IMR-90 (cell line): ENCODE measurements around the gene NHP2. TPM values are rescaled to one million over a fixed set of nuclear protein-coding genes. Genes with fewer than 3 reads are reported as not detected.

ENCODE experiments used
- ATAC-seq: fragments of 200-7000 bp; cut with Tn5 transposase; 2 replicates; pipeline ENCODE4 v1.9.1; 2020; ENCODE audit warnings: low read depth, mild to moderate bottlenecking, moderate library complexity
- BruUV-seq: library from RNA; stranded (reverse); fragments of 400-500 nt; replicated peaks from 2 replicates; lab custom pipeline; 2021; lab: Mats Ljungman, UMichigan
- CTCF ChIA-PET: fragments of 300-600 bp; formaldehyde crosslinking; extraction: SDS; loops from one replicate; lab custom pipeline; 2021; ENCODE audit warnings: antibody characterized with exemption; lab: Yijun Ruan, JAX
- POLR2A ChIA-PET: fragments of 300-600 bp; sonication (Branson Sonifier 250); formaldehyde crosslinking; loops from one replicate; lab custom pipeline; 2022; ENCODE audit warnings: antibody characterized with exemption; ENCODE audit not compliant: unreplicated experiment; lab: Charles Lee
- DNase-seq: peaks from one replicate; pipeline ENCODE4 v3.0.0; 2013
- H2AFZ ChIP-seq: replicated peaks from 2 replicates; pipeline ENCODE3; 2013; ENCODE audit warnings: low read length, mild to moderate bottlenecking; ENCODE audit not compliant: poor library complexity
- H2AK5ac ChIP-seq: 2 replicates; pipeline ENCODE4 v1.6.1; 2013; ENCODE audit warnings: low read depth, low read length, inconsistent platforms
- H2AK9ac ChIP-seq: replicated peaks from 2 replicates; pipeline ENCODE3; 2013; ENCODE audit warnings: mild to moderate bottlenecking, low read depth, low read length, moderate library complexity; ENCODE audit not compliant: poor library complexity
- H2BK120ac ChIP-seq: 2 replicates; pipeline ENCODE4 v1.6.1; 2013; ENCODE audit warnings: low read depth, low read length, inconsistent platforms
- H2BK15ac ChIP-seq: 3 replicates; pipeline ENCODE4 v1.6.1; 2013; ENCODE audit warnings: low read depth, low read length, inconsistent platforms
- H2BK20ac ChIP-seq: 2 replicates; pipeline ENCODE4 v1.6.1; 2013; ENCODE audit warnings: low read depth, mild to moderate bottlenecking, inconsistent platforms, low read length, moderate library complexity
- H2BK5ac ChIP-seq: 2 replicates; pipeline ENCODE4 v1.6.1; 2013; ENCODE audit warnings: mild to moderate bottlenecking, low read depth, low read length, inconsistent platforms; ENCODE audit not compliant: poor library complexity, severe bottlenecking
- H3K14ac ChIP-seq: replicated peaks from 2 replicates; pipeline ENCODE4 v1.6.1; 2013; ENCODE audit warnings: low read depth, low read length, inconsistent platforms
- H3K18ac ChIP-seq: 2 replicates; pipeline ENCODE4 v1.6.1; 2013; ENCODE audit warnings: low read depth, low read length, control low read depth
- H3K23ac ChIP-seq: 2 replicates; pipeline ENCODE4 v1.6.1; 2013; ENCODE audit warnings: low read depth, low read length, inconsistent platforms
- H3K27ac ChIP-seq: 2 replicates; pipeline ENCODE4 v1.5.1; 2013; ENCODE audit warnings: mild to moderate bottlenecking, control low read depth, low read length; ENCODE audit not compliant: insufficient read depth
- H3K27me3 ChIP-seq: 2 replicates; pipeline ENCODE4 v1.6.1; 2013; ENCODE audit warnings: low read length; ENCODE audit not compliant: control insufficient read depth, insufficient read depth
- H3K36me3 ChIP-seq: 2 replicates; pipeline ENCODE4 v1.6.1; 2013; ENCODE audit warnings: low read length, mixed read lengths; ENCODE audit not compliant: control insufficient read depth, insufficient read depth
- H3K4ac ChIP-seq: 2 replicates; pipeline ENCODE4 v1.6.1; 2013; ENCODE audit warnings: low read depth, low read length, inconsistent platforms
- H3K4me1 ChIP-seq: 2 replicates; pipeline ENCODE4 v1.6.1; 2013; ENCODE audit warnings: low read length, mixed read lengths; ENCODE audit not compliant: control insufficient read depth, insufficient read depth
- H3K4me2 ChIP-seq: 2 replicates; pipeline ENCODE4 v1.6.1; 2013; ENCODE audit warnings: low read depth, mild to moderate bottlenecking, control low read depth, low read length, moderate library complexity
- H3K4me3 ChIP-seq: 2 replicates; pipeline ENCODE4 v1.5.1; 2013; ENCODE audit warnings: low read depth, mild to moderate bottlenecking, control low read depth, low read length, moderate library complexity; ENCODE audit not compliant: insufficient read depth
- H3K56ac ChIP-seq: 2 replicates; pipeline ENCODE4 v1.6.1; 2013; ENCODE audit warnings: low read length, inconsistent platforms; ENCODE audit not compliant: insufficient read depth; ENCODE audit errors: extremely low read depth
- H3K79me1 ChIP-seq, 2 experiments: 2 replicates each; pipeline ENCODE4 v1.6.1; 2013; ENCODE audit warnings: low read length in 2 of 2, inconsistent platforms in 1 of 2, low read depth in 1 of 2
- H3K9ac ChIP-seq: 2 replicates; pipeline ENCODE4 v1.6.1; 2013; ENCODE audit warnings: low read depth, low read length, control low read depth
- H3K9me1 ChIP-seq: 2 replicates; pipeline ENCODE4 v1.6.1; 2013; ENCODE audit warnings: low read length, inconsistent platforms; ENCODE audit not compliant: insufficient read depth
- H3K9me3 ChIP-seq: 2 replicates; pipeline ENCODE4 v1.6.1; 2013; ENCODE audit warnings: low read length; ENCODE audit not compliant: control insufficient read depth, insufficient read depth
- H4K20me1 ChIP-seq: 2 replicates; pipeline ENCODE4 v1.6.1; 2013; ENCODE audit warnings: low read length, inconsistent platforms; ENCODE audit not compliant: insufficient read depth
- H4K5ac ChIP-seq: 2 replicates; pipeline ENCODE4 v1.6.1; 2013; ENCODE audit warnings: mild to moderate bottlenecking, low read depth, low read length, control low read depth
- H4K8ac ChIP-seq, 2 experiments: 2 replicates each; pipeline ENCODE4 v1.6.1; 2013; ENCODE audit warnings: low read depth in 2 of 2, low read length in 2 of 2, control low read depth in 1 of 2, inconsistent platforms in 1 of 2
- H4K91ac ChIP-seq: 2 replicates; pipeline ENCODE4 v1.6.1; 2013; ENCODE audit warnings: low read depth, low read length, inconsistent platforms; ENCODE audit not compliant: insufficient read depth
- CTCF ChIP-seq: conservative IDR thresholded peaks from 2 replicates; pipeline ENCODE4 v1.5.1; 2012; ENCODE audit warnings: mild to moderate bottlenecking, low read depth, low read length, improper control_type of control experiment
- FOS ChIP-seq: fragments of 150-350 bp; IDR thresholded peaks from 2 replicates; pipeline ENCODE4 v1.6.1; 2016; ENCODE audit warnings: low read depth, low read length
- POLR2A ChIP-seq: IDR thresholded peaks from 2 replicates; pipeline ENCODE4 v1.6.1; 2012; ENCODE audit warnings: mild to moderate bottlenecking, low read depth, low read length
- RAD21 ChIP-seq: IDR thresholded peaks from 2 replicates; pipeline ENCODE4 v1.6.1; 2012; ENCODE audit warnings: low read length, improper control_type of control experiment
- RFX5 ChIP-seq: IDR thresholded peaks from 2 replicates; pipeline ENCODE4 v1.8.0; 2012; ENCODE audit warnings: low read depth, mild to moderate bottlenecking, low read length, moderate library complexity
- SMC3 ChIP-seq: fragments of 150-350 bp; IDR thresholded peaks from 2 replicates; pipeline ENCODE4 v1.6.1; 2016; ENCODE audit warnings: low read depth, mild to moderate bottlenecking, antibody characterized with exemption, low read length, moderate library complexity
- WGBS, 2 experiments: methylation state at CpG; one replicate each; pipeline versions ENCODE4 v1.1.5 to v1.1.7; 2013; ENCODE audit warnings: missing lambda C conversion rate in 2 of 2; ENCODE audit not compliant: insufficient read length in 1 of 2; ENCODE audit errors: extremely low coverage in 2 of 2; 5-methylcytosine and 5-hydroxymethylcytosine counted together
- dilution Hi-C: fragments of 300-500 bp; cut with HindIII; formaldehyde crosslinking; loops from one replicate; pipeline ENCODE4 v1.14.3; 2018; ENCODE audit warnings: low sequenced_read_pairs; ENCODE audit not compliant: unreplicated experiment
- in situ Hi-C: fragments of 300-500 bp; cut with MboI; formaldehyde crosslinking; loops from 3 replicates; pipeline ENCODE4 v1.14.3; 2019; ENCODE audit warnings: low sequenced_read_pairs, inconsistent platforms, mixed read lengths
- intact Hi-C: fragments of 100-400 bp; cut with micrococcal nuclease; formaldehyde crosslinking; loops from 2 replicates; pipeline ENCODE4 v1.10.0; 2022
- polyA plus RNA-seq, 3 experiments: library from polyadenylated mRNA; depleted of rRNA; stranded (reverse); fragments of >200 nt; gene quantifications; 2 replicates each; pipeline ENCODE4 v1.2.3, GENCODE V29; 2012; ENCODE audit warnings: low replicate concordance in 1 of 3
- total RNA-seq: library from RNA; depleted of rRNA; stranded (reverse); fragments of >200 nt; gene quantifications from 2 replicates; pipeline ENCODE4 v1.2.3, GENCODE V29; 2012

Gene NHP2
- total and polyA plus RNA-seq, 2 of the 4 experiments (the other 2 are of a cell fraction), result 180 to 278 TPM

- Histone ChIP-seq H2BK120ac (no peak overlapping the region), H2AK9ac (peak overlapping the region; percentile 31), H3K4me2 (no peak overlapping the region), H3K9me1 (no peaks in the 10 kb centered on the region), H3K9ac (no peak overlapping the region), H3K23ac (no peak overlapping the region), H3K14ac (no peak overlapping the region), H2AFZ (no peak overlapping the region), H4K20me1 (peaks cover 10% of the 10 kb centered on the region; the same call in 1 of the 2 replicates), H2BK20ac (no peak overlapping the region), H3K4me3 (no peak overlapping the region), H3K4me1 (peaks cover 3% of the 10 kb centered on the region; the same call in 1 of the 2 replicates), H2BK15ac (no peak overlapping the region), H3K79me1 (peaks cover 0 to 7% of the 10 kb centered on the region in 2 experiments; a peak in 3 of 4 replicates), H3K27me3 (no peaks in the 10 kb centered on the region), H3K9me3 (no peaks in the 10 kb centered on the region), H3K27ac (no peak overlapping the region), H2AK5ac (no peak overlapping the region), H2BK5ac (no peak overlapping the region), H4K8ac (no peak overlapping the region), H3K36me3 (peaks cover 58% of the 10 kb centered on the region), H3K4ac (no peak overlapping the region), H3K18ac (no peak overlapping the region), H4K5ac (no peak overlapping the region), H3K56ac (no peak overlapping the region), H4K91ac (no peak overlapping the region)
- CTCF ChIA-PET, result no interaction called here
- intact Hi-C loops, result loop anchor here (1.0 kb wide), 1 partner anchor 70 kb away; no protein-coding TSS in a partner anchor
- WGBS, 2 experiments, result 100% methylated on average over 1 of the region's 14 CpGs; no CpG with 5 or more reads in 1 of the 2 experiments
- no TSS peak for BruUV-seq
- TF ChIP-seq CTCF (peak; percentile 57), FOS (no peak), RAD21 (peak; percentile 43), POLR2A (no peak), SMC3 (peak; percentile 51; the same call in 1 of the 2 replicates), RFX5 (peak; percentile 77)
- peak; percentile 34 for ATAC-seq
- dilution Hi-C loops, result no loop called here
- POLR2A ChIA-PET, result no interaction called here
- DNase-seq, result peak; percentile 41
- in situ Hi-C loops, result loop anchor here (5.0 kb wide), 1 partner anchor 69 kb away; no protein-coding TSS in a partner anchor
Measured at GRCh38 chr5:178145965-178146820, 7.5 kb downstream of the NHP2 start.
